T-helper 1 cell treated with Interleukin-12 subunit alpha and Interleukin-12 subunit beta and Interleukin-4 antibody, amounts not matched to agents 30 μg/mL and 1 μg/mL, for 36 hours (primary cell): ENCODE data around the gene PSMA7.

Experiments used
- H3K27ac Mint-ChIP-seq: one replicate; pipeline ENCODE4 v1.8.0; 2021; ENCODE audit warnings: mild to moderate bottlenecking, mixed read lengths
- H3K27me3 Mint-ChIP-seq: one replicate; pipeline ENCODE4 v1.8.0; 2021; ENCODE audit warnings: low read depth, mixed read lengths
- H3K36me3 Mint-ChIP-seq: one replicate; pipeline ENCODE4 v1.8.0; 2021; ENCODE audit warnings: low read depth, mixed read lengths
- H3K4me1 Mint-ChIP-seq: one replicate; pipeline ENCODE4 v1.8.0; 2021; ENCODE audit warnings: low read depth, mixed read lengths
- H3K4me3 Mint-ChIP-seq: one replicate; pipeline ENCODE4 v1.8.0; 2021; ENCODE audit warnings: mild to moderate bottlenecking, moderate library complexity, mixed read lengths
- H3K9me3 Mint-ChIP-seq: one replicate; pipeline ENCODE4 v1.8.0; 2021; ENCODE audit warnings: mixed read lengths

PSMA7 gene

DNA sequence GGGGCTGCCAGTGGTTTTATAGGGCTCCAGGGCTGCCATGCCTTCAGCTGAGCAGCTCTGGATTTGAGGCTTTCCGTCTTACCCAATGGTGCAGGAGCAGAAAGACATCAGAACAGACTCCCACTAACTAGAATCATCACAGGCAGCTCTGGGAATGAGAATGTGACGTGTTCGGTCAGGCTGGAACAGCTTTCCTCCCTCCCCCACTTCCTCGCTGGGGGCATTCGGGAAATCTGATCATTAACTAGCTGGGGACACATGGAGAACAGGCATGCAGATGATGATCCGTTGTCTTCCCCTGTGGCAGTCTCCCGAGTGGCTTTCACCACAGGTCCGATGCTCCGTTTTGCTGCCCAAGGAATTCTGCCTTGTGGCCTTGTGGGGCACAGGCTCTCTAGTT is 34.1 kb upstream of the PSMA7 start:
- H3K27me3 Mint-ChIP-seq: no peaks in the 10 kb centered on the region
- peaks cover 8% of the 10 kb centered on the region for H3K36me3 Mint-ChIP-seq
- no peak overlapping the region for H3K27ac Mint-ChIP-seq
- H3K4me1 Mint-ChIP-seq: peaks cover 8% of the 10 kb centered on the region
- H3K9me3 Mint-ChIP-seq: no peaks in the 10 kb centered on the region
- no peak overlapping the region for H3K4me3 Mint-ChIP-seq

DNA sequence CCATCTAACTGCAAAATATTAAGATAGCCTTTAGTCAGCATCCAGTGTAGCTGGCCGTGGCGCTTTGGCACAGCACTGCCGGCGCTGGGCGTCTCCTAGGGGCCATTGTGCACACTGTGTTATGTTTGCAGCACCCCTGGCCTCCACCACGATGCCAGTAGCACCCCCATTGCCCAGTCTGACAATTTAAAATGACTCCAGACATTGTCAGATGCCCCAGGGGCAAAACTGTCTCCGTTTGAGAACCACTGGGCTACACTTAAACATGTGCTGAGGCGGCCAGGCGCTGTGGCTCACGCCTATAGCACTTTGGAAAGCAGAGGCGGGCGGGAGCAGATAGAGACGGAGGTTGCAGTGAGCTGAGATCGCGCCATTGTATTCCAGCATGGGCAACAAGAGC is 33.7 kb upstream of the PSMA7 start:
- no peak overlapping the region for H3K27ac Mint-ChIP-seq
- H3K4me1 Mint-ChIP-seq: peaks cover 3% of the 10 kb centered on the region
- no peak overlapping the region for H3K4me3 Mint-ChIP-seq
- H3K36me3 Mint-ChIP-seq: peaks cover 8% of the 10 kb centered on the region
- no peaks in the 10 kb centered on the region for H3K9me3 Mint-ChIP-seq
- no peaks in the 10 kb centered on the region for H3K27me3 Mint-ChIP-seq

DNA sequence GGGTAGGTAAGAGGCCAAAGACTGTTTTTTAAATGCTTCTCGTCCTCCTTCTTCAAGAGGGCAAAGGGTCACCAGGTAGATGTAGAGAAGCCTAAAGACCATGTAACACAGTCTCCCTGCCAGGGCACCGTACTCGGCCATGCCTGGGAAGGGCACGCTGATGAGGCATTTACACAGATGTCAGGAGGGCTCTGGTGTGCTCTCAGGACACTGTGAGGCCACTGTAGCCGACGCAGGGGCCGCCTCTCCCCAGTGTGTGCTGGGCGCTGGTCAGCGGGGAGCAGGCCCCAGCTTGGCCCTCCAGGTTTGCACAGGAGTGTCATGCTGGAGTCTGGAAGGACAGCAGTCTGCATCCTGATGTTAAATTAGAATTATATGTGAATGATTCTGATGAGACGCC is 32.5 kb upstream of the PSMA7 start:
- Mint-ChIP-seq H3K27ac (no peak overlapping the region), H3K27me3 (no peaks in the 10 kb centered on the region), H3K4me3 (no peak overlapping the region), H3K9me3 (no peaks in the 10 kb centered on the region), H3K36me3 (peaks cover 8% of the 10 kb centered on the region), H3K4me1 (no peaks in the 10 kb centered on the region)

DNA sequence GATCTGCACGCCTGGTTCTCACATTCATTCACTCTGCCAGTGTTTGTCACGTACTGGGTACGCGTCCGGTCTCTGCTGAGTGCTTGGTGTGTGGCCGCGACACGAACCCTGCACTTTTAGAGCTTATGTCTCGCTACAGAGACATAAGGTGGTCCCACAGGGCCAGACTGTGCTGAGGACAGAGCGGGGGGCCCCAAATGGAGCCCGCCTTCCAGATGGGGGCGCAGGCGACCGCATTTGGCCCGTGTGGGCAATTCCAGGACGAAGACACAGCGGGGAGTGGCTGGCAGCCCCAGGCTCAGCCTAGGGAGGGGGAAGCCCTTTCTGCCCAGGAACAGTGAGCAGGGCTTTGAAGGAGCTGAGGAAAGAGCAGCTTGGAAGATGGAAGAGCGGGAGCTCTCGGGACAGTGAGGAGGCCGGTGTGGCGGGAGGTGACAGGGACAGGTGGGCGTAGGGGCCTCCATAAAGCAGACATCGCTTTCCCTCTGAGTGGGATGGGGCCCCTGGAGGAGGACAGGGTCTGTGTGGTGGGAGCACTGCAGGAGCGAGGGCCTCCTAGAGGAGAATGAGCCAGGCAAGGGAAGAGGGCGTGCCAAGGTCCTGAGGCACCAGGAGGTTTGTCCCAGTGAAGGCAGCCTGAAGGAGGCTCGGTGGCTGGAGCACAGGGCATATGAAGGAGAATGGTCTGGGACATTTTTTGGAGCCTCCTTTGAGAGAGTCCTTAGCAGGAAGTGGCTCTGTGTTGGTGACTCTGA is 31.9 kb upstream of the PSMA7 start:
- Mint-ChIP-seq H3K27ac (no peak overlapping the region), H3K27me3 (no peaks in the 10 kb centered on the region), H3K4me3 (no peak overlapping the region), H3K9me3 (no peaks in the 10 kb centered on the region), H3K4me1 (no peaks in the 10 kb centered on the region), H3K36me3 (peaks cover 8% of the 10 kb centered on the region)

DNA sequence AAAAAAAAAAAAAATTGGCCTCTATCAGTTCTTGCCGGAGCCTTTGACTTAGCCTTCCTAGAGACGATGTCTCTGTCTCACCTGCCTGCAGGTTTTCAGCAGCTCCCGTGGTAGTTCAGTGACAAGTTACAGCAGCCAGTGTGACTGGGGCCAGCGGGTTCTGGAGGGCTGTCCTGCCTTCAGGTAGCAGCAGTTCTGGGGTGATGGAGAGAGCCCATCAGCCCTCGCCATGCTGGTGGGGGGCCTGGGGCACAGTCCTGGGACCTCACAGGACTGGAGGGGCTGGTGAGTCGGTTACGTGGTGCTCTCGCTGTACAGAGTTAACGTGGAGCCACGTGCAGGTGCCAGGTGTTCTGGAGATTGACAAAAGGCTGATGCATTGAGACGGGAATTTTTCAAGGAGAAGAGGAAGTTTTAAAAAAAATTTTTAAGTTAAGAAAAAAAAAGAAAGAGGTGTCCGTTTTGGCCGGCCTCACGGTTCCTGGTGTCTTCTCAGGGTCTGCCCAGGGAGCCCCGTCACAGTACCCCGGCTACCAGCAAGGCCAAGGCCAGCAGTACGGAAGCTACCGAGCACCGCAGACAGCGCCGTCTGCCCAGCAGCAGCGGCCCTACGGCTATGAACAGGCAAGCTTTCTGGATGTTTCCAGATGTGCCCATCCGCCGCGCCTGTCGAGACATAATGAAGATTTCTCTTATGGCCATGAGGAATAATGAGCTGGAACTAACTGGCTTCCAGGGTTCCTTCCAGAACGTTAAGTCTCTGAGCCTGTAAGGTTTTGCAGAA is 31.0 kb upstream of the PSMA7 start:
- peaks cover 8% of the 10 kb centered on the region for H3K36me3 Mint-ChIP-seq
- no peak overlapping the region for H3K27ac Mint-ChIP-seq
- no peaks in the 10 kb centered on the region for H3K27me3 Mint-ChIP-seq
- H3K4me3 Mint-ChIP-seq: no peak overlapping the region
- no peaks in the 10 kb centered on the region for H3K4me1 Mint-ChIP-seq
- no peaks in the 10 kb centered on the region for H3K9me3 Mint-ChIP-seq

DNA sequence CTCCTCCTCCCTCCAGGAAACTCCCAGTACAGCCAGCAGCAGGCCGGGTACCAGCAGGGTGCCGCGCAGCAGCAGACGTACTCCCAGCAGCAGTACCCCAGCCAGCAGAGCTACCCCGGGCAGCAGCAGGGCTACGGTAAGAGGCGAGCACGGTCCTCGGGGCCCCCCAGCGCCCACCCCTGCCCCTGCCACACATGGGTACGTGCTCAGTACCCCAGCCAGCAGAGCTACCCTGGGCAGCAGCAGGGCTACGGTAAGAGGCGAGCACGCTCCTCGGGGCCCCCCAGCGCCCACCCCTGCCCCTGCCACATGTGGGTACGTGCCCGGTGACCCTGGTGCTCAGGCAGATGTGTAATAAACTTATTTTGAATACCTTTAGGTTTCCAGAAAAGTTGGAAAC is 29.5 kb upstream of the PSMA7 start:
- H3K36me3 Mint-ChIP-seq: peaks cover 13% of the 10 kb centered on the region
- H3K4me1 Mint-ChIP-seq: no peaks in the 10 kb centered on the region
- H3K4me3 Mint-ChIP-seq: no peak overlapping the region
- no peaks in the 10 kb centered on the region for H3K9me3 Mint-ChIP-seq
- H3K27ac Mint-ChIP-seq: no peak overlapping the region
- H3K27me3 Mint-ChIP-seq: no peaks in the 10 kb centered on the region

DNA sequence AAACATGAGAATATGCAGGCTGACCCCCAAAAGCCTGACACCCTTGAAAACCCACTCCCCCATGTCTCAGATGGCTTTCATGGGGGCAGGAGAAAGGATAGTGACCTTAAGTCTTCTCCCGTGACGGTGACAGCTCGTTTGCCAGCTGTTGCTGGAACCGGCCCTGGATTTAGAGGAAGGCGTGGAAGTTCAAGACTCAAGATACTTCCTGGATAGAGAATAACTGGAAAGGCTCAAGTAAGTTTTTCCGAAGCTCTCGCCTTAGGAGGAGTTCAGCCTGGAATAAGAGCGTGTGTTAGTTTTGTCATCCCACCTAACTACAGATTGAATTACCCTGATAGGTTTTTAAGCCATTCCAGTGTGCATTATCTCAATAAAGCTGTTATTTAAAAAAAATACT is 28.1 kb upstream of the PSMA7 start:
- Mint-ChIP-seq H3K27me3 (no peaks in the 10 kb centered on the region), H3K4me3 (no peak overlapping the region), H3K4me1 (no peaks in the 10 kb centered on the region), H3K9me3 (no peaks in the 10 kb centered on the region), H3K36me3 (peaks cover 15% of the 10 kb centered on the region), H3K27ac (no peak overlapping the region)

DNA sequence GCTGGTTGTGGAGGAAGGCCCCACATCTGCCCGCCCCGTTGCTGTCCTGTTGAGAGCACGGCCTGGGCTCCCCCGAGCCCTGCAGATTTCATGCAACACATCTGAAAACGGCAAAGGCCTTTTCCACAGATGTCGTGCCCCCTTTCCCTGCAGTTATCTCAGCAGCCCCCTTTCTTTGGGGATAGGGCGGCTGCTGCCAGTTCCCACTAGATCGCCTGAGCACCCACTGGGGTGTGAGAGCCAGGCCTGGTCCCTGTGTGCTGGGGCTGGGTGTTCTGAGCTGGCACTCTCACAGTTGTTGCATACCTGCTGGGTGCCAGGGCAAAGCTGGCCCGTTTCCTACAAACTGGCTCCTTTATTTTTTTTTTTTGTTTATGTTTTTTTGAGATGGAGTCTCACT is 27.3 kb upstream of the PSMA7 start:
- no peaks in the 10 kb centered on the region for H3K27me3 Mint-ChIP-seq
- no peak overlapping the region for H3K4me3 Mint-ChIP-seq
- no peak overlapping the region for H3K27ac Mint-ChIP-seq
- H3K4me1 Mint-ChIP-seq: no peaks in the 10 kb centered on the region
- no peaks in the 10 kb centered on the region for H3K9me3 Mint-ChIP-seq
- H3K36me3 Mint-ChIP-seq: peaks cover 15% of the 10 kb centered on the region

DNA sequence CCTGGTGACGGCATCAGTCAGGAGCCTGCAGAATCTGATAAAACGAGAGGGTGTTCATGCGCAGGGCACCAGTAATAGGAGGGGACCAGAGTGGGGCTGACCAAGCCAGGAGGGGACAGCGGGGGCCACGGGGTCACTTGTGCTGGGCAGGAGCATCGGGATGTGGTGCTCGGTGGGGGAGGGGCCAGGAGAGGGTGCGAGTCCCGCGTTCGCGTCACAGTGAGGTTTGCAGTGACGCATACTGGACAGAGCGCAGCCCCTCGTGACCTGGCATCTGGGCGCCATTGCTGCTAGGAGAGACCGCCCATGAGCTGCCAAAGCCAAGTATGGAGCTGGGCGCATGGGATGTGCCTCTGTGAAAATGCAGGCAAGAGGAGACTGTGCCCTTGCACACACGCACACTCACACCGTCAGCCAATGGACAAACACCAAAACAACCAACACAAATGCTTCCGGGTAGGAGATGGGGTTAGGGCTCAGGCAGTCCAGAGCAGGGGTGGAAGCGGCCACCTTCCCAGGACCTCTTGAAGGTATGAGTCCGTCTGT is 25.8 kb upstream of the PSMA7 start:
- no peaks in the 10 kb centered on the region for H3K9me3 Mint-ChIP-seq
- H3K27ac Mint-ChIP-seq: no peak overlapping the region
- H3K4me1 Mint-ChIP-seq: no peaks in the 10 kb centered on the region
- H3K4me3 Mint-ChIP-seq: no peak overlapping the region
- H3K27me3 Mint-ChIP-seq: no peaks in the 10 kb centered on the region
- H3K36me3 Mint-ChIP-seq: peaks cover 11% of the 10 kb centered on the region

DNA sequence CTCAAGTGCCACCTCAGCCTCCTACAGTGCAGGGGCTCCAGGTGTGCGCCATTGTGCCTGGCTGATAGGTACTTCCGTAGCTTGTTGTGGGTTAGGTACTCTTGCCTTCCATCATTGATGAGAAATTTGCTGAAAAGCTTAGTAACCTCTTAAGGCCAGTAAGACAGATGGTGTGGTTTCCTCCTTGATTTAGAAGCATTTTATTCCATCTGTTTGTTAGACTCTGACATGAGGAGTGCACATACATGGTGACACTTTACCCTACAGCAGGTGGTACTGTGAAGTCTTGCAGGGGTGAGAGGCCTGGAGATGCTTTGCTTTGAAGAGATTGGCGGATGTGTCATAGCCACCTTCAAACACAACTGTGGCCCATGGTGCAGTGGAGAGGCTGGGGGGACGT is 24.9 kb upstream of the PSMA7 start:
- no peak overlapping the region for H3K27ac Mint-ChIP-seq
- H3K27me3 Mint-ChIP-seq: no peaks in the 10 kb centered on the region
- H3K9me3 Mint-ChIP-seq: no peaks in the 10 kb centered on the region
- H3K4me3 Mint-ChIP-seq: no peak overlapping the region
- H3K4me1 Mint-ChIP-seq: no peaks in the 10 kb centered on the region
- peaks cover 10% of the 10 kb centered on the region for H3K36me3 Mint-ChIP-seq

DNA sequence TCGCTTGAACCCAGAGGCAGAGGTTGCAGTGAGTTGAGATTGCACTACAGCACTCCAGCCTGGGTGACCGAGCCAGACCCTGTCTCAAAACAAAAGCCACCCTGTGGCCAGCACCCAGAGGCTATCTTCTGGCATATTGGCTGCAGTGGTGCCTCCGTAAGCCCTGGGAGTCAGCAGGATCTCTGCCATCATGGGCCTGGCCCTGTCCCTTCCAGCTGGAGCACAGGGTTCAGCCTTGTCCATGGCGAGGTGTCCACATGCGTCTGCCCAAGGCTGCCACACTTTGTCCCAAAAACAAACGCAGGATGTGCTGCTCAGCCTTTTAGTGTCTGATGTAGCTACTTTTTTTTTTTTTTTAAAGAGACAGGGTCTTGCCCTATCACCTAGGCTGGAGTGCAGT is 24.3 kb upstream of the PSMA7 start:
- H3K36me3 Mint-ChIP-seq: peaks cover 10% of the 10 kb centered on the region
- H3K27me3 Mint-ChIP-seq: no peaks in the 10 kb centered on the region
- no peaks in the 10 kb centered on the region for H3K9me3 Mint-ChIP-seq
- no peak overlapping the region for H3K4me3 Mint-ChIP-seq
- H3K27ac Mint-ChIP-seq: no peak overlapping the region
- H3K4me1 Mint-ChIP-seq: no peaks in the 10 kb centered on the region

DNA sequence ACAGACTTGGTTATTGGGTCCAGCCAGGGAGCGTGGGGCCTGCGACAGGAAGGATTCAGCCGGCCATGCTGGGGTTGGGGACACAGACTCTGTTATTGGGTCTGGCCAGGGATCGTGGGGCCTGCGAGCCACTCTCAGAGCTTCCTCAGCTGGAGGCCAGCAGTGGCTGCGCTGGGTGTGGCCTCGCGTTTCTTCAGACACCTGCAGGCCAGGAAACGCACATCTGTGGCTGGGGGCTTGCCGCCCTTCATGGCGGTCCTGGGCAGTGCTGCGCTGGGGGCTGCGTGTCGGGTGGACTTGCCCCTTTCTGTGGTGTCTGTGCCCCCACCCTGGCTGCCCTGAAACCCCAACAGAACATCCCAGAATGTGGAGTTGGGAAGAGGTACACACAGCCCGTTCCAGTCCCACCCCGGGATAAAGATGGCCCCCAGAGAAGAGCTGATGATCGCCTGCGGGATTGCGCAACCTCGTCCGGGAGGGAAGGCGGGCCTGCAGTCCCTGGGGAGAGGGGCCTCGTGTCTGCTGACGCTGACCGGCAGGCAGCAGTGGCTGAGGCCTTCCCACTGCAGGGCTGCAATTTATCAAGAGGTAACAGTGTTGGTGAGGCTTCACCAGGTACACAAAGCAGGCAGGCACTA is 22.7 kb upstream of the PSMA7 start:
- Mint-ChIP-seq H3K4me1 (no peaks in the 10 kb centered on the region), H3K27ac (no peak overlapping the region), H3K36me3 (peaks cover 10% of the 10 kb centered on the region)

DNA sequence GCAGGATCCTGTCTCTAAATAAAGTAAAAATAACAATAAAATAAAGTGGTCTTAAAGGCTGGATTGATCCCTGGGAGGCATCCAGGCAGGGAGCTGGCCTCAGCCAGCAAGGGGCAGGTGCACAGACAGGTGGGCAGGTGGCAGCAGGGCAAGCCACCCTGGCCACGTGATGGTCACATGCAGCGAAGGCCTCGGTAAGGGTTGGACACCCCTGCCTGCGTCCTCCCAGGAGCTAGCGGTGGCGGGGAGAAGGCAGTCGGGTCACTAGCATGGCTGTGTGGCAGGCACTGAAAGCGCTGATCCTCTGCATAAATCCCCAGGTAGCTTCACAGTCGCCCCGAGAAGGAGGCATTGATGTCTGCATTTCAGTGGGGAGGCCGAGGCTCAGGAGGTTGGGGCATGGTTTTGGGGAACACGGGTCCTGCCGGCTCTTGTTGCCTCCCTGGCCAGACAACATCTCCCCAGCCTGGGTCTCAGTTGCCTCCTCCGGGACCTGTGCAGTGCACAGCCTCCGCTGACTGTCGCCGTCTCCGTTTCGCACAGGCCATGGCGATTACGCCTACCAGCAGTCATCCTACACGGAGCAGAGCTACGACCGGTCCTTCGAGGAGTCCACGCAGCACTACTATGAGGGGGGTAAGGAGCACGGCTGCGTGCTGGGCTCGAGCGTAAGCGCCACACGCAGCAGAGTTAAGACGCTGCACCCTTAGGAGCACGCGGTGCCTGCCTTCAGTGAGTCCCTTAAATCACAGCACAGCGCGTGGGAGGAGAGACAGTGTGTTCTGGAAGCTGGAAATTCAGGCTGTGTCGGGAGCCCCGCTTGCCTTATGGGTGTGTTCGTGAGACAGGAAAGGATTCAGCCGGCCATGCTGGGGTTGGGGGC is 21.9 kb upstream of the PSMA7 start:
- no peaks in the 10 kb centered on the region for H3K4me1 Mint-ChIP-seq
- peaks cover 14% of the 10 kb centered on the region for H3K36me3 Mint-ChIP-seq
- no peak overlapping the region for H3K4me3 Mint-ChIP-seq
- H3K27ac Mint-ChIP-seq: no peak overlapping the region
- no peaks in the 10 kb centered on the region for H3K27me3 Mint-ChIP-seq
- no peaks in the 10 kb centered on the region for H3K9me3 Mint-ChIP-seq

More for the DNA sequence above, 22.7 kb upstream of the PSMA7 start:
- H3K27me3 Mint-ChIP-seq: no peaks in the 10 kb centered on the region
- H3K4me3 Mint-ChIP-seq: no peak overlapping the region
- H3K9me3 Mint-ChIP-seq: no peaks in the 10 kb centered on the region
